SU-DHL-6 (cell line): Measurements from ENCODE around the gene RMND5B.

Source experiments
- H2AFZ ChIP-seq: fragments of 200-600 bp; sonication (generic); 2 replicates; pipeline ENCODE4 v1.6.1; 2014; ENCODE audit warnings: low read depth, mild to moderate bottlenecking, moderate library complexity, mixed read lengths, antibody characterized with exemption, low read length; ENCODE audit not compliant: severe bottlenecking
- H3F3A ChIP-seq: fragments of 200-600 bp; shearing (Covaris generic); 2 replicates; pipeline ENCODE4 v1.6.0; 2016; ENCODE audit warnings: antibody characterized with exemption, mild to moderate bottlenecking; ENCODE audit not compliant: insufficient read depth
- H3K27ac ChIP-seq: fragments of 200-600 bp; sonication (generic); 2 replicates; pipeline ENCODE4 v1.5.1; 2016; ENCODE audit warnings: low read depth, mild to moderate bottlenecking, low read length, moderate library complexity, mixed read lengths
- H3K27me3 ChIP-seq: fragments of 200-600 bp; sonication (generic), shearing (Covaris generic); 2 replicates; pipeline ENCODE4 v1.6.0; 2014; ENCODE audit warnings: mild to moderate bottlenecking, low read length
- H3K36me3 ChIP-seq: fragments of 200-600 bp; sonication (generic); 2 replicates; pipeline ENCODE4 v1.6.1; 2014; ENCODE audit warnings: mild to moderate bottlenecking, low read length, mixed read lengths
- H3K4me2 ChIP-seq: fragments of 300-600, 200-600 bp; shearing (Covaris generic), sonication (generic); 2 replicates; pipeline ENCODE4 v1.6.0; 2014; ENCODE audit warnings: low read length, low read depth, mild to moderate bottlenecking; ENCODE audit not compliant: poor library complexity, severe bottlenecking
- H3K4me3 ChIP-seq: fragments of 200-600 bp; sonication (generic); 2 replicates; pipeline ENCODE4 v1.5.1; 2014; ENCODE audit warnings: antibody characterized with exemption, low read length, mild to moderate bottlenecking, mixed read lengths; ENCODE audit not compliant: insufficient read depth, poor library complexity, severe bottlenecking
- H3K79me2 ChIP-seq: fragments of 200-600 bp; sonication (generic); 2 replicates; pipeline ENCODE4 v1.6.1; 2014; ENCODE audit warnings: mild to moderate bottlenecking, low read length, moderate library complexity; ENCODE audit not compliant: insufficient read depth
- H3K9ac ChIP-seq: fragments of 200-600 bp; sonication (generic); 2 replicates; pipeline ENCODE4 v1.7.0; 2014; ENCODE audit warnings: mild to moderate bottlenecking, low read length
- H3K9me2 ChIP-seq: fragments of 200-600 bp; sonication (generic); replicated peaks from 2 replicates; pipeline ENCODE4 v1.6.1; 2014; ENCODE audit warnings: low read length; ENCODE audit not compliant: insufficient read depth
- H3K9me3 ChIP-seq: fragments of 200-600 bp; sonication (generic); 2 replicates; pipeline ENCODE4 v1.6.1; 2014; ENCODE audit warnings: low read length, mixed read lengths; ENCODE audit not compliant: insufficient read depth
- H4K20me1 ChIP-seq: fragments of 200-600 bp; sonication (generic); 2 replicates; pipeline ENCODE4 v1.6.1; 2014; ENCODE audit warnings: low read depth, mild to moderate bottlenecking, antibody characterized with exemption, low read length, moderate library complexity, mixed read lengths
- EZH2phosphoT487 ChIP-seq: fragments of 200-600 bp; sonication (generic), shearing (Covaris generic); conservative IDR thresholded peaks from 2 replicates; pipeline ENCODE4 v1.6.1; 2018; ENCODE audit warnings: mild to moderate bottlenecking, antibody characterized with exemption, low read length, moderate library complexity, mixed read lengths
- TF ChIP-seq, protein P1 (sequence below): fragments of 200-600 bp; sonication (generic); IDR thresholded peaks from one replicate; pipeline ENCODE4 v1.5.1; 2017; ENCODE audit warnings: antibody characterized with exemption, mild to moderate bottlenecking, low read length, moderate library complexity; ENCODE audit not compliant: insufficient read depth, poor library complexity, severe bottlenecking

Gene RMND5B

DNA sequence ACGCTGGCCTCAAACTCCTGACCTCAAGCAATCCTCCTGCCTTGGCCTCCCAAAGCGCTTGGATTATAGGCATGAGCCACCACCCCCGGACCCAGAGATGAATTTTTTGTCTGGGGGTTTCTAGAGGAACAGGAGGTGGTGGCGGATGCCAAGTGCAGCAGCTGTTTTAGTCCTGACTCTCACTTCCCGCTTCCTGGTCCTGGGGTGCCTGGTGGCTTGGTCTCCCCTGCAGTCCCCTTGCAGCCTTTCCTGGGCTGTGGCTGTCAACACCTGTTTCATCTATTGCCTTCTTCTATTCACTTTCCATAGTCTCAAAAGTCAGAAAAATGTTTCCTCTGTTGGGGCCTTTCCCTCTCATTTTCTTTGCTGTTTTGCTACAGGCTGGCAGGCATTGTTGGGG, 29.4 kb downstream of the RMND5B start:
- Histone ChIP-seq H3K4me3 (no peak overlapping the region), H4K20me1 (no peaks in the 10 kb centered on the region), H3K27me3 (no peaks in the 10 kb centered on the region), H3F3A (peaks cover 4% of the 10 kb centered on the region; the same call in 1 of the 2 replicates), H3K79me2 (no peaks in the 10 kb centered on the region), H3K36me3 (no peaks in the 10 kb centered on the region), H2AFZ (no peak overlapping the region), H3K9me3 (no peaks in the 10 kb centered on the region), H3K9me2 (no peaks in the 10 kb centered on the region), H3K27ac (no peak overlapping the region), H3K9ac (no peak overlapping the region), H3K4me2 (no peak overlapping the region)
- TF ChIP-seq, protein P1, sequence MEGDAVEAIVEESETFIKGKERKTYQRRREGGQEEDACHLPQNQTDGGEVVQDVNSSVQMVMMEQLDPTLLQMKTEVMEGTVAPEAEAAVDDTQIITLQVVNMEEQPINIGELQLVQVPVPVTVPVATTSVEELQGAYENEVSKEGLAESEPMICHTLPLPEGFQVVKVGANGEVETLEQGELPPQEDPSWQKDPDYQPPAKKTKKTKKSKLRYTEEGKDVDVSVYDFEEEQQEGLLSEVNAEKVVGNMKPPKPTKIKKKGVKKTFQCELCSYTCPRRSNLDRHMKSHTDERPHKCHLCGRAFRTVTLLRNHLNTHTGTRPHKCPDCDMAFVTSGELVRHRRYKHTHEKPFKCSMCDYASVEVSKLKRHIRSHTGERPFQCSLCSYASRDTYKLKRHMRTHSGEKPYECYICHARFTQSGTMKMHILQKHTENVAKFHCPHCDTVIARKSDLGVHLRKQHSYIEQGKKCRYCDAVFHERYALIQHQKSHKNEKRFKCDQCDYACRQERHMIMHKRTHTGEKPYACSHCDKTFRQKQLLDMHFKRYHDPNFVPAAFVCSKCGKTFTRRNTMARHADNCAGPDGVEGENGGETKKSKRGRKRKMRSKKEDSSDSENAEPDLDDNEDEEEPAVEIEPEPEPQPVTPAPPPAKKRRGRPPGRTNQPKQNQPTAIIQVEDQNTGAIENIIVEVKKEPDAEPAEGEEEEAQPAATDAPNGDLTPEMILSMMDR, result no peak
- TF ChIP-seq EZH2phosphoT487, result no peak

DNA sequence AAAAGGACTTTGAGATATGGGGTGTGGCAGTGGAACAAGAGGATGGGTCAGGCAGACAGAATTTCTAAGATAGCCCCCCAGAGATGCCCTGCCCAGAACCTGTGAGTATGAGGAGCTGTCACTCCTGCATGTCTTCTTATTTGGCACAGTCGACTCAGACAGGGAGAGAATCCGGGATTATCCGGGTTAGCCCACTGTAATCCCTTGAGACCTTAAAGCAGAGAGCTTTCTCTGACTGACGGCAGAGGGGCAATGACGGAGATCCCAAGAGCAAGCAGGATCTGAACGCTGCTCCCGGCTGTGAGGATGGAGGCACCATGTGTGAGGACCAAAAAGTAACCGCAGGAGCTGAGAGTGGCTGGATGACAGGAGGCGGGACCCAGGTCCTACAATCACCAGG, 31.7 kb downstream of the RMND5B start:
- Histone ChIP-seq H3K79me2 (no peaks in the 10 kb centered on the region), H3K27ac (no peak overlapping the region), H4K20me1 (no peaks in the 10 kb centered on the region), H3K4me2 (no peak overlapping the region), H3K9me3 (no peaks in the 10 kb centered on the region), H3K27me3 (no peaks in the 10 kb centered on the region), H3K4me3 (no peak overlapping the region), H2AFZ (no peak overlapping the region), H3K9me2 (no peaks in the 10 kb centered on the region), H3K36me3 (no peaks in the 10 kb centered on the region), H3K9ac (no peak overlapping the region), H3F3A (no peaks in the 10 kb centered on the region)
- TF ChIP-seq, protein P1, result no peak
- TF ChIP-seq EZH2phosphoT487, result no peak

DNA sequence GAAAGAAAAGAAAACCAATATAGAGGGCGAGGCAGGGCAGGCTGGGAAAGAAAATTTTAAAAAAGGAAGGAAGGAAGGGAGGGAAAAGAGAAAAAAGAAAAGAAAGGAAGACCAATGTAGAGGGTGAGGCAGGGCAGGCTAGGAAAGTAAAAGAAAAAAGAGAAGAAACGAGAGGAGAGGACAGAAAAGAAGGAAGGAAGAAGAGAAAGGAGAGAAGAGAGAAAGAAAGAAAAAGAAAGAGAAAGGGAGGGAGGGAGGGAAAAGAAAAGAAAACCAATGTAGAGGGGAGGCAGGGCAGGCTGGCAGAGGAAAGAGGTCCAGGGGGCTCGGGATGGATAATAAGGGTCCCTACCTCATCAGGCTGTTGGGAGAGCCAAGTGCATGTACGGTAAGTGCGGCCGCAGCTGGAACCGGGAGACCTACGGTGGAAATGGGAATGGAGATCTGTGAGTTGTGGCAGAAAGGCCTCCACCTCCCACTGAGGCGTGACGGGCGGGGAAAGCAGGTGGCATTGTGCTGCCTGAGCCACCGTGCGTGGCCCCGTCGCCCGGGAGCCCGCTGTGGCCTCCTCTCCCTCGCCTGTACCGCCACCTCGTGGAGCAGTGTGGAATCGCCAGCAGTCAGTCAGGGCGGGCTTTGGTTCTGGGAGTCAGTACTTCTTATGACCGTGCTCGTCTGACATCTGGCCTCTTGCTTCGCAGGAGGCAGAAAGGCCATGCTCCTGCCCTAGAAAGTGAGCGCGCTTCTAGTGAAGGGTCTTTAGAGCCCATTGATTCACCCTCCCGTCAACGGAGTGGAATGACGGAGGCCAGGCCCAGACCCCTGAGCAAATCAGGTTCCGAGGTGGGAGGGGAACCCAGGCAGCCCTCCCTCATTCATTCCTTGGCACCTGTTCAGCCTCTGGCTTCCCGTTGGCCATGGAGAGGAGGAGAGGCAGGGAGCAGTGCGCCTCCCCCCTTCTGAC, 33.2 kb downstream of the RMND5B start:
- Histone ChIP-seq H2AFZ (peak overlapping the region; percentile 27), H3K79me2 (no peaks in the 10 kb centered on the region), H3F3A (no peaks in the 10 kb centered on the region), H3K27ac (no peak overlapping the region), H3K36me3 (no peaks in the 10 kb centered on the region), H3K27me3 (no peaks in the 10 kb centered on the region), H3K4me3 (no peak overlapping the region), H3K9me3 (no peaks in the 10 kb centered on the region), H3K4me2 (peak overlapping the region; percentile 28), H3K9me2 (no peaks in the 10 kb centered on the region), H4K20me1 (no peaks in the 10 kb centered on the region), H3K9ac (no peak overlapping the region; the same call in 1 of the 2 replicates)
- TF ChIP-seq EZH2phosphoT487, result no peak
- TF ChIP-seq, protein P1, result peak; percentile 94
